Neuronal stem cell (in vitro differentiated cells): ENCODE measurements around the gene NPM1.
"Not testable (repeated sequence)": the region's sequence is repeated elsewhere in the genome, so short reads cannot be mapped to it uniquely, and the experiment has no call there.

Experiments used
- DNase-seq: peaks from one replicate; pipeline ENCODE4 v3.0.0-alpha.2; 2013; ENCODE audit warnings: low spot score
- H2AFZ ChIP-seq: one replicate; pipeline ENCODE4 v1.6.1; 2013; ENCODE audit warnings: mild to moderate bottlenecking, low read length, inconsistent platforms
- H2AK5ac ChIP-seq: 2 replicates; pipeline ENCODE4 v1.6.1; 2013; ENCODE audit warnings: low read depth, mild to moderate bottlenecking, inconsistent platforms, low read length, moderate library complexity, mixed read lengths
- H2BK120ac ChIP-seq: 2 replicates; pipeline ENCODE4 v1.6.1; 2013; ENCODE audit warnings: low read depth, mild to moderate bottlenecking, inconsistent platforms, low read length, moderate library complexity, mixed read lengths
- H2BK12ac ChIP-seq: one replicate; pipeline ENCODE4 v1.6.1; 2013; ENCODE audit warnings: low read length, inconsistent platforms
- H2BK15ac ChIP-seq: 2 replicates; pipeline ENCODE4 v1.6.1; 2013; ENCODE audit warnings: mild to moderate bottlenecking, low read length, inconsistent platforms, mixed read lengths
- H2BK5ac ChIP-seq: one replicate; pipeline ENCODE4 v1.6.1; 2013; ENCODE audit warnings: inconsistent platforms, mild to moderate bottlenecking, low read length, moderate library complexity
- H3K14ac ChIP-seq: one replicate; pipeline ENCODE4 v1.6.1; 2013; ENCODE audit warnings: low read length, inconsistent platforms
- H3K18ac ChIP-seq: 2 replicates; pipeline ENCODE4 v1.6.1; 2013; ENCODE audit warnings: low read length, inconsistent platforms
- H3K23ac ChIP-seq: 2 replicates; pipeline ENCODE4 v1.6.1; 2013; ENCODE audit warnings: low read depth, mild to moderate bottlenecking, mixed read lengths, low read length, inconsistent platforms; ENCODE audit not compliant: poor library complexity
- H3K27ac ChIP-seq: replicated peaks from 3 replicates; pipeline ENCODE4 v1.5.1; 2013; ENCODE audit warnings: low read length, inconsistent platforms
- H3K27me3 ChIP-seq, 3 experiments: 2 replicates each; pipeline ENCODE4 v1.6.1; 2013; ENCODE audit warnings: low read length in 3 of 3, mild to moderate bottlenecking in 2 of 3, inconsistent platforms in 1 of 3, low read depth in 1 of 3, mixed read lengths in 1 of 3, moderate library complexity in 1 of 3; ENCODE audit not compliant: control insufficient read depth in 3 of 3, insufficient read depth in 3 of 3
- H3K36me3 ChIP-seq, 2 donors: replicated peaks in 1 of 2; 2 replicates each; pipeline ENCODE4 v1.6.1; 2013; ENCODE audit warnings: low read length in 2 of 2; ENCODE audit not compliant: control insufficient read depth in 2 of 2, insufficient read depth in 2 of 2
- H3K4ac ChIP-seq: 2 replicates; pipeline ENCODE4 v1.6.1; 2013; ENCODE audit warnings: inconsistent platforms, mild to moderate bottlenecking, low read length, moderate library complexity
- H3K4me1 ChIP-seq, 2 donors: 1 replicate in 1 of 2; 2 replicates in 1 of 2; pipeline ENCODE4 v1.6.1; 2013; ENCODE audit warnings: low read length in 2 of 2, low read depth in 1 of 2; ENCODE audit not compliant: control insufficient read depth in 2 of 2, insufficient read depth in 1 of 2
- H3K4me2 ChIP-seq: one replicate; pipeline ENCODE4 v1.6.1; 2013; ENCODE audit warnings: mild to moderate bottlenecking, low read length, inconsistent platforms; ENCODE audit not compliant: insufficient read depth, poor library complexity, severe bottlenecking
- H3K4me3 ChIP-seq, 2 donors: 2 replicates each; pipeline ENCODE4 v1.5.1; 2013; ENCODE audit warnings: low read length in 2 of 2, mild to moderate bottlenecking in 2 of 2, inconsistent platforms in 1 of 2, moderate library complexity in 1 of 2
- H3K79me1 ChIP-seq: one replicate; pipeline ENCODE4 v1.6.1; 2013; ENCODE audit warnings: low read depth, mild to moderate bottlenecking, inconsistent platforms, low read length, moderate library complexity
- H3K9ac ChIP-seq: one replicate; pipeline ENCODE4 v1.6.1; 2013; ENCODE audit warnings: mild to moderate bottlenecking, low read depth, low read length, inconsistent platforms; ENCODE audit not compliant: poor library complexity
- H3K9me3 ChIP-seq, 2 donors: replicated peaks in 1 of 2; 2 replicates each; pipeline versions ENCODE3 to v1.6.1; 2013; ENCODE audit warnings: low read length in 2 of 2, mild to moderate bottlenecking in 2 of 2, inconsistent platforms in 1 of 2, low read depth in 1 of 2, mixed read lengths in 1 of 2, moderate library complexity in 1 of 2; ENCODE audit not compliant: control insufficient read depth in 2 of 2, insufficient read depth in 1 of 2
- H4K8ac ChIP-seq: one replicate; pipeline ENCODE4 v1.6.1; 2013; ENCODE audit warnings: low read depth, mild to moderate bottlenecking, inconsistent platforms, low read length, moderate library complexity
- H4K91ac ChIP-seq: one replicate; pipeline ENCODE4 v1.6.1; 2013; ENCODE audit warnings: low read length, low read depth, mild to moderate bottlenecking, inconsistent platforms; ENCODE audit not compliant: poor library complexity
- WGBS, 2 donors: extraction: QIAGEN DNeasy Blood & Tissue Kit; methylation state at CpG; one replicate each; pipeline ENCODE4 v1.1.7; 2013; ENCODE audit warnings: missing lambda C conversion rate in 2 of 2, mixed read lengths in 1 of 2; ENCODE audit not compliant: insufficient read length in 2 of 2, insufficient replicate concordance in 1 of 2; ENCODE audit errors: extremely low coverage in 2 of 2; 5-methylcytosine and 5-hydroxymethylcytosine counted together

The NPM1 gene

DNA sequence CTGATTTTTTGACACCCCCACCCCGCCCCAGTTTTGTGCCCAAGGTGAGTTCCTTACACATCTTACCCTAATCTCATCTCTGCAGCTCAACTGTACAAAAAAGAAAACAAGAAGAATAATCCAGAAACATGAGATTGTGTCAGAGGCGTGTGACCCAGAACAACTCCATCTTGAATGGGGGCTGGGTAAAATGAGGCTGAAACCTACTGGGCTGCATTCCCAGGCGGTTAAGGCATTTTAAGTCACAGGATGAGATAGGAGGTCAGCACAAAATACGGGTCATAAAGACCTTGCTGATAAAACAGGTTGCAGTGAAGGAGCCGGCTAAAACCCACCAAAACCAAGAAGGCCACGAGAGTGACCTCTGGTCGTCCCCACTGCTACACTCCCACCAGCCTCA is 26.5 kb upstream of the NPM1 start:
- H2AFZ ChIP-seq, H3K4me3 ChIP-seq, H2BK120ac ChIP-seq, H3K4ac ChIP-seq, H3K9ac ChIP-seq, H4K91ac ChIP-seq, H3K14ac ChIP-seq, H3K9me3 ChIP-seq, H2BK15ac ChIP-seq, H3K4me1 ChIP-seq, H2BK12ac ChIP-seq, H3K4me2 ChIP-seq, DNase-seq, H2AK5ac ChIP-seq, H2BK5ac ChIP-seq, H3K36me3 ChIP-seq, H3K23ac ChIP-seq, H3K18ac ChIP-seq, H3K27me3 ChIP-seq, H3K79me1 ChIP-seq, H3K27ac ChIP-seq, H4K8ac ChIP-seq: not testable (repeated sequence)
- WGBS, 2 donors: no CpG with 5 or more reads among the region's 7 CpGs

GRCh38 chr5:171363249-171363648 is 24.4 kb upstream of the NPM1 start:
- H3K4me2 ChIP-seq, H3K14ac ChIP-seq, H4K8ac ChIP-seq, H2BK15ac ChIP-seq, H2BK12ac ChIP-seq, H4K91ac ChIP-seq, H3K4me3 ChIP-seq, DNase-seq, H2BK120ac ChIP-seq, H2AK5ac ChIP-seq, H3K27me3 ChIP-seq, H3K9ac ChIP-seq, H3K36me3 ChIP-seq, H3K23ac ChIP-seq, H3K18ac ChIP-seq, H3K4ac ChIP-seq, H3K27ac ChIP-seq, H2BK5ac ChIP-seq, H3K79me1 ChIP-seq, H2AFZ ChIP-seq, H3K9me3 ChIP-seq, H3K4me1 ChIP-seq: not testable (repeated sequence)
- no CpG with 5 or more reads among the region's 3 CpGs for WGBS, 2 donors

DNA sequence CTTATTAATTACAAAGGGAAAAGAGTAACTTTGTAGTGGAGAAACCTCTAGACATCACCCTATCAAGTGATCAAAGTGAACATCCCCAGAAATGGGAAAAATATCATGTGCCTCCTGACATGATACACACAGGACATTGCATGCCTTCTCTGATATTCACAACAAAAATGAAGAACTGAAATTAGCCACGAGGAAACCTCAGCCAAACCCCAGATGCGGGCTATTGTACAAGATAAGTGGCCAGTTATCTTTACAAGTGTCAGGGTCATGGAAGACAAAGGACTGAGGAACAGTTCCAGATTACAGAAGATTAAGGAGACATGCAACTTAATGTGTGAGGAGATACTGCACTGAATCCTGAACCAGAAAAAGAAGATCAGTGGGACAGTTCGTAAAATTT is 23.8 kb upstream of the NPM1 start:
- Histone ChIP-seq H2BK5ac (no peak overlapping the region), H3K36me3 (no peaks in the 10 kb centered on the region), H2AK5ac (no peak overlapping the region), H3K4me2 (no peak overlapping the region), H3K23ac (no peak overlapping the region), H2BK120ac (no peak overlapping the region), H3K27me3 (peaks cover 0 to 3% (median 0%) of the 10 kb centered on the region in 3 experiments), H4K8ac (no peak overlapping the region), H3K4me3 (no peak overlapping the region), H2AFZ (no peak overlapping the region), H3K18ac (no peak overlapping the region), H3K9ac (no peak overlapping the region), H4K91ac (no peak overlapping the region), H3K4me1 (no peaks in the 10 kb centered on the region), H3K9me3 (no peaks in the 10 kb centered on the region), H3K4ac (no peak overlapping the region), H3K14ac (no peak overlapping the region), H2BK12ac (no peak overlapping the region), H3K79me1 (no peaks in the 10 kb centered on the region), H2BK15ac (no peak overlapping the region), H3K27ac (no peak overlapping the region)
- WGBS, 2 donors: no CpG with 5 or more reads among the region's 3 CpGs
- no peak for DNase-seq

GRCh38 chr5:171365351-171365750 is 22.3 kb upstream of the NPM1 start:
- Histone ChIP-seq H3K9me3 (no peaks in the 10 kb centered on the region), H3K23ac (no peak overlapping the region), H3K9ac (no peak overlapping the region), H3K18ac (no peak overlapping the region), H2BK5ac (no peak overlapping the region), H3K4me1 (no peaks in the 10 kb centered on the region), H3K27me3 (peaks cover 0 to 3% (median 0%) of the 10 kb centered on the region in 3 experiments), H3K4me3 (no peak overlapping the region), H4K91ac (no peak overlapping the region), H2BK12ac (no peak overlapping the region), H3K4me2 (no peak overlapping the region), H2AFZ (no peak overlapping the region), H2BK120ac (no peak overlapping the region), H3K36me3 (no peaks in the 10 kb centered on the region), H4K8ac (no peak overlapping the region), H2AK5ac (no peak overlapping the region), H2BK15ac (no peak overlapping the region), H3K4ac (no peak overlapping the region), H3K27ac (no peak overlapping the region), H3K14ac (no peak overlapping the region), H3K79me1 (no peaks in the 10 kb centered on the region)
- WGBS, 2 donors: no CpG with 5 or more reads among the region's 7 CpGs
- no peak for DNase-seq
